Measurements from ENCODE around the gene IMPDH1. TPM values are rescaled to one million over a fixed set of nuclear protein-coding genes. Genes with fewer than 3 reads are reported as not detected.
A peak's percentile ranks its signal among the peaks of the same experiment; 100 is the strongest.

IMPDH1 gene
- total RNA-seq, 2 experiments from 2014 or later: 26.5 to 27.0 TPM

DNA sequence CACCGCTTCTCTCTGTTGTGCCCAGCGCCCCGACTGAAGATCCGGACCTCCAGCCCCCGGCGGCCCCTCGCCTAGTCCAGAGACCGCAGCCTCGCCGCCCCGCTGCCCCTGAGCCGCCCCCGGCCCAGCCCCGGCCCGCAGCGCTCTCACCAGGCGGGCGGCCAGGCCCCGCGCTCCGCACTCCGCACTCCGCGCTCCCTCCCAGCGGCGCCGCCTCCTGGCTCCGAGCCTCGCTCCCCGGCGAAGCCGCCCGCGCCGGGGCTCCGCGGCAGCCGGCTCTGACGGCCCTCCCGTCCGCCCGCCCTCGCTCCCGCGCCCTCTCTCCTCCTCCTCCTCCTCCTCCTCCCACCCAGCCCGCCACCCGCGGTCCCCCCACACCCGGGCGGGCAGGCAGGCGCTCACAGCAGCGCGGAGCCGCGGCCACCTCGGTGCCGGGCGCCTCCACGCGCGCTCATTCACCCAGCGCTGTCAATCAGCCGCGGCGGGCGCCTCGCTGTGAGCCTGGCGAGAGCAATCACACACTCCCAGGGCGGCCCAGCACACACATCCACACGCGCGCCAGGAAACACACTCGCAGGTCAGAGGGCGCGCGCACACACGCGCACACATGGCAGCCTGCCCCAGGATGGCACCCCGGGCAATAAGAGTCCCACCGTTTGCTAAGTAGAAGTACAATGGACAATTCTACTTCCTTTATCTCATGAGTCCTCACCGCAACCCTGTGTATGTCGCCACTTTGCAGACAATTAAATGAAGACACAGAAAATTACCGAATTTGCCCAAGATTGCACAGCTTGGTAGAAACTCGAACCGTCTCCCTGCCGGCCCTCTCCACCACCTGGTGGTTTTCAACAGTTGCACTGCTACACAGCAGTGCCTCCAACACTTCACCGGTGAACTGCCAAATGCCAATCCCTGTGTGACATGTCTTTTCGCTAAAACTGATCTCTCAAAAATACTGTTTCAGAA, 48.1 kb downstream of the IMPDH1 start, which contains the start of gene PRRT4:
Gene PRRT4 (minus strand): TSS at position 280 of the 969 bp plus-strand sequence.
- H3K4me3 Mint-ChIP-seq: peak within 1 kb of the TSS; percentile 92

DNA sequence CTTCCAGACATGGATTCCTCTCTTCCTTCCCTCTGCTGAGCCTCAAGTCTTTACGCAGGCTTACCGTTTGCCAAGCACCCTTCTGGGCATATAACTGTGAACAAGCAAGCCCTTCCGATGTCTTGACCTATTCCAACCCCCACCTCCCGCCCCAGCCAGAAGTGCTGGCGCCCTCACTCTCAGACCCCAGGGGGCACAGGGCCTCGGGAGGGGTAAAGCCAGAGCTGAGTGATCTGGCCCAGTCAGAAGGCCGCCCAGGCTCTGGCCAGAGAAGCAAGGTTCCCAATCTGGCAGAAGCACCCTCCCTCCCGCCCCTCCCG, 49.5 kb downstream of the IMPDH1 start:
- ATAC-seq (ENCODE audit: poor library complexity): no peak

More for the DNA sequence above, 48.1 kb downstream of the IMPDH1 start, which contains the start of gene PRRT4:
- H3K27me3 ChIP-seq (ENCODE audit: control insufficient read depth in 1 of 2, insufficient read depth in 2 of 2, low read length in 2 of 2): peaks cover 19 to 29% of the 10 kb centered on the region in 2 experiments
- H3K27ac Mint-ChIP-seq: peak within 1 kb of the TSS; percentile 29
- no peaks in the 10 kb centered on the region for H3K9me3 Mint-ChIP-seq
- H3K27me3 Mint-ChIP-seq: peaks cover 61% of the 10 kb centered on the region
- intact Hi-C loops (cut with DNase I, micrococcal nuclease): no loop called here
- H3K4me1 ChIP-seq (ENCODE audit: insufficient read depth, low read length): peaks cover 21% of the 10 kb centered on the region
- H3K36me3 ChIP-seq (ENCODE audit: insufficient read depth, low read length): no peaks in the 10 kb centered on the region
- no peaks in the 10 kb centered on the region for H3K9me3 ChIP-seq (ENCODE audit: control insufficient read depth in 1 of 2, insufficient read depth in 1 of 2, low read length in 2 of 2)
- H3K4me1 Mint-ChIP-seq (ENCODE audit: low read depth): peaks cover 17% of the 10 kb centered on the region
- TF ChIP-seq, protein P1, sequence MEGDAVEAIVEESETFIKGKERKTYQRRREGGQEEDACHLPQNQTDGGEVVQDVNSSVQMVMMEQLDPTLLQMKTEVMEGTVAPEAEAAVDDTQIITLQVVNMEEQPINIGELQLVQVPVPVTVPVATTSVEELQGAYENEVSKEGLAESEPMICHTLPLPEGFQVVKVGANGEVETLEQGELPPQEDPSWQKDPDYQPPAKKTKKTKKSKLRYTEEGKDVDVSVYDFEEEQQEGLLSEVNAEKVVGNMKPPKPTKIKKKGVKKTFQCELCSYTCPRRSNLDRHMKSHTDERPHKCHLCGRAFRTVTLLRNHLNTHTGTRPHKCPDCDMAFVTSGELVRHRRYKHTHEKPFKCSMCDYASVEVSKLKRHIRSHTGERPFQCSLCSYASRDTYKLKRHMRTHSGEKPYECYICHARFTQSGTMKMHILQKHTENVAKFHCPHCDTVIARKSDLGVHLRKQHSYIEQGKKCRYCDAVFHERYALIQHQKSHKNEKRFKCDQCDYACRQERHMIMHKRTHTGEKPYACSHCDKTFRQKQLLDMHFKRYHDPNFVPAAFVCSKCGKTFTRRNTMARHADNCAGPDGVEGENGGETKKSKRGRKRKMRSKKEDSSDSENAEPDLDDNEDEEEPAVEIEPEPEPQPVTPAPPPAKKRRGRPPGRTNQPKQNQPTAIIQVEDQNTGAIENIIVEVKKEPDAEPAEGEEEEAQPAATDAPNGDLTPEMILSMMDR (IDR thresholded peaks at IDR 0.05): no peak
- CTCF ChIA-PET: interaction anchor here (0.8 kb wide), 1 partner anchor 100 kb away, joined by 3 read pairs; no protein-coding TSS in a partner anchor
- H3K36me3 Mint-ChIP-seq (ENCODE audit: low read depth): no peaks in the 10 kb centered on the region
- ATAC-seq (ENCODE audit: poor library complexity) (peak; percentile 79), DNase-seq (peak in 13 of 14 experiments; percentile 20 to 76 (median 51))
- no peak within 1 kb of the TSS for H3K27ac ChIP-seq (ENCODE audit: low read depth in 1 of 2, low read length in 2 of 2)
- H3K4me3 ChIP-seq (ENCODE audit: low read length): peak within 1 kb of the TSS; percentile 53
- POLR2A ChIA-PET: no interaction called here

DNA sequence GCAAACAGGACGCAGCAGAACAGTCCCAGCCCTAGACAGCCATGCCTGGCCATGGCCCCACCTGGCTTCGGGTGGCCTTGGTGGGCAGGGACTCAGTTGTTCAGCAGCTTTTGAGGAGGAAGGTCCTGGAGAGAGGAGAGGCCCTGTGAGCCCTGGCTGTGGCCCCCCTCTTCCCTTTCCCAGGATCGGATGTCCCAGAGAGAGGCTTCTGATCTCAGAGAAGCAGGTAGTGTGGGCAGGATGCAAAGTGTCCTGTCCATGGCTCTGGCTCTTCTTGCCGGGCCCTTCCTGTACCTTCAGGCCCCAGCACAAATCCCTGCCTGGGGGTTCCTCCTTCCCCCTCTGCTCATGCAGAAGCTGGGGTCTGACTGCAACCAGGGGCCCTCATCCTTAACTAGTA, 49.8 kb downstream of the IMPDH1 start:
- H3K27me3 Mint-ChIP-seq: peaks cover 49% of the 10 kb centered on the region
- ChIA-PET CTCF (no interaction called here), POLR2A (no interaction called here)
- peaks cover 17% of the 10 kb centered on the region for H3K4me1 Mint-ChIP-seq (ENCODE audit: low read depth)
- H3K4me3 Mint-ChIP-seq: peak overlapping the region; percentile 62
- no peak overlapping the region for H3K4me3 ChIP-seq (ENCODE audit: low read length)
- H3K36me3 Mint-ChIP-seq (ENCODE audit: low read depth): no peaks in the 10 kb centered on the region
- no peaks in the 10 kb centered on the region for H3K36me3 ChIP-seq (ENCODE audit: insufficient read depth, low read length)
- no peaks in the 10 kb centered on the region for H3K9me3 ChIP-seq (ENCODE audit: control insufficient read depth in 1 of 2, insufficient read depth in 1 of 2, low read length in 2 of 2)
- H3K4me1 ChIP-seq (ENCODE audit: insufficient read depth, low read length): peaks cover 24% of the 10 kb centered on the region
- no peak for DNase-seq
- H3K27ac Mint-ChIP-seq: no peak overlapping the region
- H3K27me3 ChIP-seq (ENCODE audit: control insufficient read depth in 1 of 2, insufficient read depth in 2 of 2, low read length in 2 of 2): peaks cover 9 to 22% of the 10 kb centered on the region in 2 experiments
- intact Hi-C loops (cut with DNase I, micrococcal nuclease): no loop called here
- H3K27ac ChIP-seq (ENCODE audit: low read depth in 1 of 2, low read length in 2 of 2): no peak overlapping the region
- H3K9me3 Mint-ChIP-seq: no peaks in the 10 kb centered on the region
- TF ChIP-seq, protein P1 (IDR thresholded peaks at IDR 0.05): no peak
- ATAC-seq (ENCODE audit: poor library complexity): no peak

More for the DNA sequence above, 49.5 kb downstream of the IMPDH1 start:
- no peaks in the 10 kb centered on the region for H3K9me3 Mint-ChIP-seq
- peaks cover 11 to 22% of the 10 kb centered on the region in 2 experiments for H3K27me3 ChIP-seq (ENCODE audit: control insufficient read depth in 1 of 2, insufficient read depth in 2 of 2, low read length in 2 of 2)
- no peak overlapping the region for H3K4me3 Mint-ChIP-seq
- ChIA-PET CTCF (no interaction called here), POLR2A (no interaction called here)
- intact Hi-C loops (cut with DNase I, micrococcal nuclease): no loop called here
- H3K27ac Mint-ChIP-seq: no peak overlapping the region
- H3K4me1 Mint-ChIP-seq (ENCODE audit: low read depth): peaks cover 17% of the 10 kb centered on the region
- peaks cover 24% of the 10 kb centered on the region for H3K4me1 ChIP-seq (ENCODE audit: insufficient read depth, low read length)
- H3K4me3 ChIP-seq (ENCODE audit: low read length): no peak overlapping the region
- no peaks in the 10 kb centered on the region for H3K9me3 ChIP-seq (ENCODE audit: control insufficient read depth in 1 of 2, insufficient read depth in 1 of 2, low read length in 2 of 2)
- TF ChIP-seq, protein P1 (IDR thresholded peaks at IDR 0.05): no peak
- H3K27me3 Mint-ChIP-seq: peaks cover 53% of the 10 kb centered on the region
- no peaks in the 10 kb centered on the region for H3K36me3 Mint-ChIP-seq (ENCODE audit: low read depth)
- H3K27ac ChIP-seq (ENCODE audit: low read depth in 1 of 2, low read length in 2 of 2): no peak overlapping the region
- no peak for DNase-seq
- H3K36me3 ChIP-seq (ENCODE audit: insufficient read depth, low read length): no peaks in the 10 kb centered on the region
